Lung (tissue), 12 donors: ENCODE data around the gene TRIM34. TPM values are rescaled to one million over a fixed set of nuclear protein-coding genes. Genes with fewer than 3 reads are reported as not detected.
"Not testable (repeated sequence)": the region's sequence is repeated elsewhere in the genome, so short reads cannot be mapped to it uniquely, and the experiment has no call there.

ENCODE experiments used
- ATAC-seq: fragments of 200-7000 bp; cut with Tn5 transposase; one replicate; pipeline ENCODE4 v1.9.1; 2020; ENCODE audit warnings: moderate number of reproducible peaks; ENCODE audit not compliant: insufficient read depth, low FRiP score
- DNase-seq, 3 donors: peaks; one replicate each; pipeline ENCODE4 v3.0.0-alpha.2; 2013 to 2017
- H3K27ac ChIP-seq, 2 donors: one replicate each; pipeline ENCODE4 v1.5.1; 2013; ENCODE audit warnings: mild to moderate bottlenecking in 2 of 2, moderate library complexity in 2 of 2, control low read depth in 1 of 2, inconsistent platforms in 1 of 2, low read depth in 1 of 2, low read length in 1 of 2
- H3K27me3 ChIP-seq, 3 donors: one replicate each; pipeline ENCODE4 v1.5.1; 2013; ENCODE audit warnings: low read length in 2 of 3; ENCODE audit not compliant: control insufficient read depth in 3 of 3, insufficient read depth in 3 of 3
- H3K36me3 ChIP-seq, 4 donors: one replicate each; pipeline ENCODE4 v1.5.1; 2013; ENCODE audit warnings: low read length in 4 of 4, mild to moderate bottlenecking in 1 of 4, moderate library complexity in 1 of 4; ENCODE audit not compliant: control insufficient read depth in 4 of 4, insufficient read depth in 4 of 4
- H3K4me1 ChIP-seq, 5 donors: one replicate each; pipeline ENCODE4 v1.5.1; 2013; ENCODE audit warnings: low read length in 5 of 5, mild to moderate bottlenecking in 2 of 5, moderate library complexity in 1 of 5; ENCODE audit not compliant: control insufficient read depth in 5 of 5, insufficient read depth in 5 of 5
- H3K4me3 ChIP-seq: one replicate; pipeline ENCODE4 v1.5.1; 2013; ENCODE audit warnings: mild to moderate bottlenecking, control low read depth, moderate library complexity
- H3K9ac ChIP-seq, 2 donors: one replicate each; pipeline ENCODE4 v1.5.1; 2013; ENCODE audit warnings: low read length in 2 of 2, control low read depth in 1 of 2; ENCODE audit not compliant: insufficient read depth in 1 of 2
- H3K9me3 ChIP-seq, 4 donors: one replicate each; pipeline ENCODE4 v1.5.1; 2013; ENCODE audit warnings: low read length in 3 of 4, mild to moderate bottlenecking in 1 of 4, moderate library complexity in 1 of 4; ENCODE audit not compliant: control insufficient read depth in 4 of 4, insufficient read depth in 3 of 4
- CTCF ChIP-seq: IDR thresholded peaks from 2 replicates; pipeline ENCODE4 v1.5.1; 2012; ENCODE audit warnings: mild to moderate bottlenecking; ENCODE audit errors: control extremely low read depth, extremely low read depth
- WGBS, 2 donors: extraction: QIAGEN DNeasy Blood & Tissue Kit; methylation state at CpG; one replicate each; pipeline ENCODE4 v1.1.7; 2013; 5-methylcytosine and 5-hydroxymethylcytosine counted together
- polyA plus RNA-seq, 2 donors: library from polyadenylated mRNA; stranded (reverse); fragments of 200-250 nt; gene quantifications; one replicate each; pipeline ENCODE4 v1.2.1, GENCODE V29; 2013
- total RNA-seq, 2 donors: library from RNA; depleted of rRNA in 1 of 2; stranded (reverse); fragments of >200 nt in 1 of 2; gene quantifications; one replicate each; pipeline ENCODE4 v1.2.1, GENCODE V29; 2014 to 2021
- donor health status: control.
- donor health status: control.
- donor health status: Bipolar disorder and iron deficiency.
- donor health status: healthy.
- donor health status: DM: yes; HTN: yes; CAD: no.

Gene TRIM34
- total and polyA plus RNA-seq, 4 donors: 4.1 to 10.9 (median 8.2) TPM

GRCh38 chr11:5646139-5646538 lies 21.3 kb downstream of the TRIM34 start:
- Histone ChIP-seq H3K9ac (no peak overlapping the region), H3K27ac (no peak overlapping the region), H3K9me3 (no peaks in the 10 kb centered on the region), H3K4me1 (no peaks in the 10 kb centered on the region), H3K4me3 (no peak overlapping the region), H3K36me3 (peaks cover 3 to 20% (median 14%) of the 10 kb centered on the region in 4 donors), H3K27me3 (no peaks in the 10 kb centered on the region)
- no peak for DNase-seq
- no peak for TF ChIP-seq CTCF
- 94 to 97% methylated on average over 3 of the region's 3 CpGs for WGBS, 2 donors
- no peak for ATAC-seq

DNA sequence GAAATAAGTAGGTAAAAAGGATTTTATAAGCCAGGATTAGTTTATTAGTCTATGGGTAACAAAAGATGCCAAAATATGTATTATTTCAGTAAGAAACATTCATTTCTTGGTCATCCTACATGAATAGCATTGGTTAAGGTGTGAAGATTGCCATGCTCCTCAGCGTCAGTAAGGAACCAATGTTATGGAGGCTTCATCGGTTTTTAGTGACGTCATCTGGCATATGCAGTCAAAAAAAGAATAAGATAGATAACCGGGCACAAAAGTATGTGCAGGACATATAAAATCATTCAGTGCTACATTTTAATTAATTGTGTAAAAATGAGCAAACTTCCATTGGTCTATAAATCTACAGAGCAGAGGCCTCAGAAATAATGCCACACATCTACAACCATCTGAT lies 30.7 kb downstream of the TRIM34 start:
- H3K27me3 ChIP-seq: no peaks in the 10 kb centered on the region
- ATAC-seq (no peak), DNase-seq (no peak)
- H3K27ac ChIP-seq: no peak overlapping the region
- no peaks in the 10 kb centered on the region for H3K4me1 ChIP-seq
- 95 to 97% methylated on average over 4 of the region's 4 CpGs for whole genome bisulfite sequencing, 2 donors
- H3K4me3 ChIP-seq: no peak overlapping the region
- H3K36me3 ChIP-seq: peaks cover 0 to 5% (median under 1%) of the 10 kb centered on the region in 4 donors
- no peak for TF ChIP-seq CTCF
- H3K9ac ChIP-seq: no peak overlapping the region
- peaks cover 0 to 3% (median 1%) of the 10 kb centered on the region in 4 donors for H3K9me3 ChIP-seq

DNA sequence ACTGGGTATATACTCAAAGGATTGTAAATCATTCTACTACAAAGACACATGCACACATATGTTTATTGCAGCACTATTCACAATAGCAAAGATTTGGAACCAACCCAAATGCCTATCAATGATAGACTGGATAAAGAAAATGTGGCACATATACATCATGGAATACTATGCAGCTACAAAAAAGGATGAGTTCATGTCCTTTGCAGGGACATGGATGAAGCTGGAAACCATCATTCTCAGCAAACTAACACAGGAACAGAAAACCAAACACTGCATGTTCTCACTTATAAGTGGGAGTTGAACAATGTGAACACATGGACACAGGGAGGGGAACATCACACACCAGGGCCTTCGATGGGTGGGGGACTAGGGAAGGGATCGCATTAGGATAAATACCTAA lies 32.2 kb downstream of the TRIM34 start:
- H3K9me3 ChIP-seq, DNase-seq, H3K4me1 ChIP-seq, ATAC-seq, H3K27ac ChIP-seq, H3K27me3 ChIP-seq, H3K9ac ChIP-seq, H3K4me3 ChIP-seq, H3K36me3 ChIP-seq: not testable (repeated sequence)
- 96% methylated on average over 2 of the region's 2 CpGs for WGBS, 2 donors

DNA sequence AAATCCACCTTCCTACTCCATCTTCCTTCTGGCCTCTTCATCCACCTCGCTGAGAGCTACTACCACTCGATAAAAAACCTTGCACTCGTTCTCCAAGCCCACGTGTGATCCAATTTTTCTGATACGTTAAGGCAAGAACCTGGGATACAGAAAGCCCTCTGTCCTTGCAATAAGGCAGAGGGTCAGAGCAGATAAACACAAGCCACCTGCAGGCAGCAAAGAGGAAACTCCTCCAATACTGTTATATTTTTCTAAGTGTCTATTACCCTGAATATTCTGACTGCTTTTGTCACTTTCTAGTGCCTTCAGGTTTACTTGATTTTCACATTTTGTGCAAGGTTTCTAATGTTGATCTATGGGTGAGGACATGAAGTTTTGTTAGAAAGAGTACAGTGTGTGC lies 33.5 kb downstream of the TRIM34 start:
- H3K4me3 ChIP-seq: no peak overlapping the region
- no peaks in the 10 kb centered on the region for H3K9me3 ChIP-seq
- H3K4me1 ChIP-seq: no peaks in the 10 kb centered on the region
- TF ChIP-seq CTCF: no peak
- no peak overlapping the region for H3K27ac ChIP-seq
- ATAC-seq: no peak
- DNase-seq: no peak
- H3K9ac ChIP-seq: no peak overlapping the region
- H3K36me3 ChIP-seq: peaks cover 0 to 10% (median 2%) of the 10 kb centered on the region in 4 donors
- WGBS, 2 donors: 94 to 97% methylated on average over 5 of the region's 5 CpGs
- H3K27me3 ChIP-seq: no peaks in the 10 kb centered on the region
